Neural progenitor cell (in vitro differentiated cells): Measurements from ENCODE around the gene PUS3.

Source experiments
- EZH2phosphoT487 ChIP-seq: fragments of 200-600 bp; sonication (generic); IDR thresholded peaks from 2 replicates; pipeline ENCODE4 v1.6.1; 2017; ENCODE audit warnings: antibody characterized with exemption
- TF ChIP-seq, protein P1 (sequence below): fragments of 200-600 bp; sonication (generic); IDR thresholded peaks from 2 replicates; pipeline ENCODE4 v1.5.1; 2017; ENCODE audit warnings: antibody characterized with exemption, mild to moderate bottlenecking

- TF ChIP-seq, protein P1, sequence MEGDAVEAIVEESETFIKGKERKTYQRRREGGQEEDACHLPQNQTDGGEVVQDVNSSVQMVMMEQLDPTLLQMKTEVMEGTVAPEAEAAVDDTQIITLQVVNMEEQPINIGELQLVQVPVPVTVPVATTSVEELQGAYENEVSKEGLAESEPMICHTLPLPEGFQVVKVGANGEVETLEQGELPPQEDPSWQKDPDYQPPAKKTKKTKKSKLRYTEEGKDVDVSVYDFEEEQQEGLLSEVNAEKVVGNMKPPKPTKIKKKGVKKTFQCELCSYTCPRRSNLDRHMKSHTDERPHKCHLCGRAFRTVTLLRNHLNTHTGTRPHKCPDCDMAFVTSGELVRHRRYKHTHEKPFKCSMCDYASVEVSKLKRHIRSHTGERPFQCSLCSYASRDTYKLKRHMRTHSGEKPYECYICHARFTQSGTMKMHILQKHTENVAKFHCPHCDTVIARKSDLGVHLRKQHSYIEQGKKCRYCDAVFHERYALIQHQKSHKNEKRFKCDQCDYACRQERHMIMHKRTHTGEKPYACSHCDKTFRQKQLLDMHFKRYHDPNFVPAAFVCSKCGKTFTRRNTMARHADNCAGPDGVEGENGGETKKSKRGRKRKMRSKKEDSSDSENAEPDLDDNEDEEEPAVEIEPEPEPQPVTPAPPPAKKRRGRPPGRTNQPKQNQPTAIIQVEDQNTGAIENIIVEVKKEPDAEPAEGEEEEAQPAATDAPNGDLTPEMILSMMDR = no peak
- TF ChIP-seq EZH2phosphoT487 = no peak
Observed at GRCh38 chr11:125916683-125917347, 13.8 kb upstream of the PUS3 start.
